MM.1S (cell line): ENCODE measurements around the gene MYL2.

Experiments
- DNase-seq: peaks from one replicate; pipeline ENCODE4 v3.0.0-alpha.2; 2015
- H2AFZ ChIP-seq: fragments of 300-600 bp; sonication (generic); 2 replicates; pipeline ENCODE4 v1.6.0; 2016; ENCODE audit warnings: antibody characterized with exemption, low read length
- H3F3A ChIP-seq: fragments of 300-600 bp; sonication (generic); 2 replicates; pipeline ENCODE4 v1.6.1; 2016; ENCODE audit warnings: mild to moderate bottlenecking, antibody characterized with exemption, low read length, moderate library complexity, mixed read lengths; ENCODE audit not compliant: insufficient read depth
- H3K27ac ChIP-seq: fragments of 300-600 bp; sonication (generic); 2 replicates; pipeline ENCODE4 v1.5.1; 2016; ENCODE audit warnings: mild to moderate bottlenecking, low read length
- H3K27me3 ChIP-seq: fragments of 300-600 bp; sonication (generic); replicated peaks from 2 replicates; pipeline ENCODE4 v1.6.0; 2016; ENCODE audit warnings: low read length; ENCODE audit not compliant: insufficient read depth
- H3K36me3 ChIP-seq: fragments of 300-600 bp; sonication (generic); replicated peaks from 2 replicates; pipeline ENCODE4 v1.6.1; 2016; ENCODE audit warnings: mild to moderate bottlenecking, low read length, mixed read lengths; ENCODE audit not compliant: insufficient read depth
- H3K4me1 ChIP-seq: fragments of 300-600 bp; sonication (generic); 2 replicates; pipeline ENCODE4 v1.6.1; 2016; ENCODE audit warnings: low read length, mixed read lengths
- H3K4me2 ChIP-seq: fragments of 300-600 bp; sonication (generic); 2 replicates; pipeline ENCODE4 v1.6.0; 2016; ENCODE audit warnings: low read depth, low read length
- H3K4me3 ChIP-seq: fragments of 300-600 bp; sonication (generic); 2 replicates; pipeline ENCODE4 v1.5.1; 2016; ENCODE audit warnings: low read length, mixed read lengths
- H3K79me2 ChIP-seq: fragments of 300-600 bp; sonication (generic); 2 replicates; pipeline ENCODE4 v1.6.1; 2016; ENCODE audit warnings: mixed run types, low read length, mixed read lengths
- H3K9ac ChIP-seq: fragments of 300-600 bp; sonication (generic); 2 replicates; pipeline ENCODE4 v1.6.1; 2016; ENCODE audit warnings: low read length, mixed read lengths
- H3K9me2 ChIP-seq: fragments of 300-600 bp; sonication (generic); replicated peaks from 2 replicates; pipeline ENCODE4 v1.6.1; 2016; ENCODE audit warnings: mild to moderate bottlenecking, low read length, mixed read lengths; ENCODE audit not compliant: insufficient read depth
- H3K9me3 ChIP-seq: fragments of 300-600 bp; sonication (generic); replicated peaks from 2 replicates; pipeline ENCODE4 v1.6.1; 2016; ENCODE audit warnings: mild to moderate bottlenecking, low read length, mixed read lengths; ENCODE audit not compliant: insufficient read depth
- H4K20me1 ChIP-seq: fragments of 300-600 bp; sonication (generic); 2 replicates; pipeline ENCODE4 v1.6.1; 2016; ENCODE audit warnings: mild to moderate bottlenecking, low read length, moderate library complexity, mixed read lengths; ENCODE audit not compliant: insufficient read depth
- EZH2 ChIP-seq: fragments of 300-600 bp; sonication (generic); optimal IDR thresholded peaks from 2 replicates; pipeline ENCODE3; 2017; ENCODE audit warnings: low read depth, mild to moderate bottlenecking, antibody characterized with exemption, low read length, mixed read lengths
- EZH2phosphoT487 ChIP-seq: fragments of 300-600 bp; sonication (generic); IDR thresholded peaks from 2 replicates; pipeline ENCODE4 v1.6.1; 2018; ENCODE audit warnings: antibody characterized with exemption, low read length
- TF ChIP-seq, protein P1 (sequence below): fragments of 300-600 bp; sonication (generic); IDR thresholded peaks from 2 replicates; pipeline ENCODE4 v1.5.1; 2016; ENCODE audit warnings: antibody characterized with exemption, low read length, mixed read lengths

MYL2 gene

GRCh38 chr12:110922652-110923051, 2.3 kb upstream of the MYL2 start:
- Histone ChIP-seq H3K9ac (no peak overlapping the region), H3K79me2 (no peaks in the 10 kb centered on the region), H3K36me3 (no peaks in the 10 kb centered on the region), H4K20me1 (no peaks in the 10 kb centered on the region), H3K9me2 (no peaks in the 10 kb centered on the region), H3K27ac (no peak overlapping the region), H3K4me2 (no peak overlapping the region), H2AFZ (no peak overlapping the region), H3F3A (no peaks in the 10 kb centered on the region), H3K27me3 (no peaks in the 10 kb centered on the region), H3K4me3 (no peak overlapping the region), H3K9me3 (no peaks in the 10 kb centered on the region), H3K4me1 (no peaks in the 10 kb centered on the region)
- no peak for DNase-seq
- TF ChIP-seq, protein P1, sequence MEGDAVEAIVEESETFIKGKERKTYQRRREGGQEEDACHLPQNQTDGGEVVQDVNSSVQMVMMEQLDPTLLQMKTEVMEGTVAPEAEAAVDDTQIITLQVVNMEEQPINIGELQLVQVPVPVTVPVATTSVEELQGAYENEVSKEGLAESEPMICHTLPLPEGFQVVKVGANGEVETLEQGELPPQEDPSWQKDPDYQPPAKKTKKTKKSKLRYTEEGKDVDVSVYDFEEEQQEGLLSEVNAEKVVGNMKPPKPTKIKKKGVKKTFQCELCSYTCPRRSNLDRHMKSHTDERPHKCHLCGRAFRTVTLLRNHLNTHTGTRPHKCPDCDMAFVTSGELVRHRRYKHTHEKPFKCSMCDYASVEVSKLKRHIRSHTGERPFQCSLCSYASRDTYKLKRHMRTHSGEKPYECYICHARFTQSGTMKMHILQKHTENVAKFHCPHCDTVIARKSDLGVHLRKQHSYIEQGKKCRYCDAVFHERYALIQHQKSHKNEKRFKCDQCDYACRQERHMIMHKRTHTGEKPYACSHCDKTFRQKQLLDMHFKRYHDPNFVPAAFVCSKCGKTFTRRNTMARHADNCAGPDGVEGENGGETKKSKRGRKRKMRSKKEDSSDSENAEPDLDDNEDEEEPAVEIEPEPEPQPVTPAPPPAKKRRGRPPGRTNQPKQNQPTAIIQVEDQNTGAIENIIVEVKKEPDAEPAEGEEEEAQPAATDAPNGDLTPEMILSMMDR, result no peak
- TF ChIP-seq EZH2, result no peak
- TF ChIP-seq EZH2phosphoT487, result no peak

- H3K4me2 ChIP-seq, result no peak overlapping the region
- no peaks in the 10 kb centered on the region for H3K27me3 ChIP-seq
- H3K36me3 ChIP-seq, result no peaks in the 10 kb centered on the region
- H3K9me3 ChIP-seq, result no peaks in the 10 kb centered on the region
- no peak overlapping the region for H2AFZ ChIP-seq
- H3K9me2 ChIP-seq, result no peaks in the 10 kb centered on the region
- no peak overlapping the region for H3K9ac ChIP-seq
- H3K4me1 ChIP-seq, result no peaks in the 10 kb centered on the region
- H3K4me3 ChIP-seq, result no peak overlapping the region
- DNase-seq, result no peak
- H3F3A ChIP-seq, result no peaks in the 10 kb centered on the region
- H4K20me1 ChIP-seq, result no peaks in the 10 kb centered on the region
- no peak for TF ChIP-seq EZH2
- TF ChIP-seq, protein P1, result no peak
- H3K79me2 ChIP-seq, result no peaks in the 10 kb centered on the region
- H3K27ac ChIP-seq, result no peak overlapping the region
Observed at GRCh38 chr12:110921262-110921661, 883 bp upstream of the MYL2 start.

DNA sequence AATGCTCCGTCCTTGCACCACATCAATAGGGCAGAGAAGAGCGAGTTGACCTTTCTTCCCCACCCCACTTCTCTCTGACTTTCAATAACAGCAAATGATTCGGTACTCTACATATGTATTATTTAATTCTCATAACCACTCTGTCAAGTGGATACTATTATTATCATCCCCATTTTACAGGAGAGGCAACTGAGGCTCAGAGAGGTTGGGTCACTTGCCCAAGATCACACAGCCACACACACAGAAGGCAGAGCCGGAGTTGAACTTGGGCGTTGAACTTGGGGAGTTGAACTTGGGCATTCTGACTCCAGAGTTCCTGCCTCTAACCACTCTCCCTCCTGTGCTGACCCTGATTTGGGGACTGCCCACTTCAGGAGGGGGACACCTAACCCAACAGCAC, 659 bp downstream of the MYL2 start:
- Histone ChIP-seq H3K4me2 (no peak overlapping the region), H3K4me3 (no peak overlapping the region), H3K4me1 (no peaks in the 10 kb centered on the region), H3K9me2 (no peaks in the 10 kb centered on the region), H3K36me3 (no peaks in the 10 kb centered on the region), H3F3A (no peaks in the 10 kb centered on the region), H3K9ac (no peak overlapping the region), H4K20me1 (no peaks in the 10 kb centered on the region), H2AFZ (no peak overlapping the region), H3K27ac (no peak overlapping the region), H3K27me3 (no peaks in the 10 kb centered on the region), H3K9me3 (no peaks in the 10 kb centered on the region), H3K79me2 (no peaks in the 10 kb centered on the region)
- DNase-seq, result no peak
- TF ChIP-seq, protein P1, result no peak
- TF ChIP-seq EZH2phosphoT487 (no peak), EZH2 (no peak)

DNA sequence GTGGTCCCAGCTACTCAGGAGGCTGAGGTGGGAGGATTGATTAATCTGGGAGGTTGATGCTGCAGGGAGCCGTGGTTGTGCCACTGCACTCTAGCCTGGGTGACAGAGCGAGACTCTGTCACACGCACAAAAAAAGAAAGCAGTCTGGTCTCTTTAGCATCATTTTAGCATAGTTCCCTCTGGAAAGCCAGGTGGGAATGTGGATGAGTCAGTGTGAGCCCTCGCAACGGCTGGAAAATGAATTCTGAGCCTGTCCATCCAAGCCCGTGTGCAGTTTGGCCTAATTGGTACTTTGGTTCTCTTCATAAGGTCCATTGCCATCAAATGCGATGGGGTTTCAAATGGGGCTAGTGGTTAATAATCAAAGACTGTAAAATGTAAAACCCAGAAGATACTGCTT, 2.4 kb downstream of the MYL2 start:
- TF ChIP-seq EZH2, result no peak
- TF ChIP-seq, protein P1, result no peak
- no peak for TF ChIP-seq EZH2phosphoT487
- H4K20me1 ChIP-seq, result no peaks in the 10 kb centered on the region
- no peak overlapping the region for H3K9ac ChIP-seq
- no peaks in the 10 kb centered on the region for H3K36me3 ChIP-seq
- no peaks in the 10 kb centered on the region for H3K9me3 ChIP-seq
- H3K4me2 ChIP-seq, result no peak overlapping the region
- H3K27me3 ChIP-seq, result no peaks in the 10 kb centered on the region
- peaks cover 3% of the 10 kb centered on the region for H3K4me1 ChIP-seq
- DNase-seq, result no peak
- no peaks in the 10 kb centered on the region for H3K9me2 ChIP-seq
- H3K27ac ChIP-seq, result no peak overlapping the region
- H3K4me3 ChIP-seq, result no peak overlapping the region
- 0 out of 2 replicates have a peak, but pooled peaks cover 6% of the 10 kb centered on the region for H3F3A ChIP-seq
- no peaks in the 10 kb centered on the region for H3K79me2 ChIP-seq
- no peak overlapping the region for H2AFZ ChIP-seq
